ENCODE measurements around the gene HPRT1.

Gene HPRT1

DNA sequence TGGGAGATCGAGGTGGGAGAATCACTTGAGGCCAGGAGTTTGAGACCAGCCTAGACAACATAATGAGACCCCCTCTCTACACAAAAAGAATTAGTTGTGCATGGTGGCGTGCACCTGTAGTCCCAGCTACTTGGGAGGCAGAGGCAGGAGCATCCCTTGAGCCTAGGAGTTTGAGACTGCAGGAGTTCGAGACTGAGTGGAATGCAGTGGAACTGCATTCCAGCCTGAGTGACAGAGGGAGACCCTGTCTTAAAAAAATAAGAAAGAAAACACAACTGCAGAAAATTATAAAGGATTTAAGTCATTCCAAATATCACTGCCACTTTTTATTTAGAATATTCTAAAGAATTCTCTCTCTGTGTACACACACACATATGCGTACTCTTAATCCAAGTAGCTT, 18.4 kb downstream of the HPRT1 start:
- DNase-seq: no peak

DNA sequence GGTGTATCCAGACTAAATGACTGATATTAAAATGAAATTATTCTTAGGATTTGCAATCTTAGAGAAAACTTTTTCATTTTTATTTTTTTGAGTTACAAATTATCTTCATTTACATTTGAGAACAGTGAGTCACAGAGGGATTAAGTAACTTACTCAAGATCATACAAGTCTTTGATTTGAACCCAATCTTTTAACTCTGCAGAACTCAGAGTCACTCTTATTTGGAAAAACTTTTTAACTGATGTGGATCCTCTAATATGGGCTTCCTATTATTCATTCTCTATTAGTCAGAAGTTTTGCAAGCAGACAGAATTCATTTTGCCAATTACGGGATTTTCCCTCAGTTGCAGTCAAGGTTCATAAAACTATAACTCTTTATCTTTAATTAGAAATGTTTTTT, 20.1 kb downstream of the HPRT1 start:
- DNase-seq: no peak

DNA sequence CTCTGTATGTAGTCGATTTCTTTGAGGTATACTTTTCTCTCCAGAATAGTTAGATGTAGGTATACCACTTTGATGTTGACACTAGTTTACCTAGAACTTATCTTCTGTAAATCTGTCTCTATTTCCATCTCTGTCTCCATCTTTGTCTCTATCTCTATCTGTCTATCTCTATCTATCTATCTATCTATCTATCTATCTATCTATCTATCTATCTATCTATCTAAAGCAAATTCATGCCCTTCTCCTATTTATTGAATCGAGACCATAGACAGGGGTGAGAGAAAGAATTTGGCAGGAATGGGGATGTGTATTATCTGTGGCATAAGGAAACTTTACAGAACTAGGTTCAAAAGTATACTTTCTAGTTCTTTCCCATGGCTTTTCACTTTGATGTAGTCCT, 21.4 kb downstream of the HPRT1 start:
- no peak for DNase-seq

DNA sequence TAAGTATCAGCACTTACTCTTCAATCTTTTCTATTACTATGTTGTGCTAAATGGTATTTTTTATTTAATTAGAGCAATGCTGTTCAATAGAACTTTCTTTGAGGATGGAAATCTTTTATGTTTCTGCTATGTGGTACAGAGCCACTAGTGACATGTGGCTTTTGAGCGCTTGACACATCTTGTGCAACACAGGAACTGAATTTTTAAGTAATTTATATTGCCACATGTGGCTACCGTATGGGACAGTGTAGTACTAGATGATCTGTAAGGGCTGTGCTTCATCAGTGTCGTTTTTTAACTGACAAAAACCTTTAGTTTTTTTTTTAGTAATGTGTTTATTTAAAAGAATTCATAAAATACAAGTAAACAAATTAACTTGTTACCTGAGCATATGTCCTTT, 22.4 kb downstream of the HPRT1 start:
- DNase-seq: no peak

DNA sequence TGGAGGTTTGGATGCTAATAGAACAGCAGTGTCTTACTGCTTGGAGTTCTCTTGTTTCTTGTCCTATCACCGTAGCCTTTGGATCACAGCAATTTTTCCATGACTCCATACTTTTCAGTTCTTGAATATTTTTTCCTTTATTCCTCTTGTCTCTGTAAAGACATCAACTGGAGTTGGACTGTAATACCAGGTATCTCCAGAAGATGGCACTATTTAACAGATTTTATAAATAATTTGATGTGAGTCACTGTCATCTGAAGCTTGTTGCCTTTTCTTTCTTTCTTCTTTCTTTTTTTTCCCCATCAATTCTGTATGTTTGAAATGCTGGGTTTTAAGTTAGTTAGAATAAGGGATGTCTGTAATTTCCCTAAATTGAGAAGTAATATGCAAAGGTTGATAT, 24.1 kb downstream of the HPRT1 start:
- DNase-seq: peak; percentile 1

DNA sequence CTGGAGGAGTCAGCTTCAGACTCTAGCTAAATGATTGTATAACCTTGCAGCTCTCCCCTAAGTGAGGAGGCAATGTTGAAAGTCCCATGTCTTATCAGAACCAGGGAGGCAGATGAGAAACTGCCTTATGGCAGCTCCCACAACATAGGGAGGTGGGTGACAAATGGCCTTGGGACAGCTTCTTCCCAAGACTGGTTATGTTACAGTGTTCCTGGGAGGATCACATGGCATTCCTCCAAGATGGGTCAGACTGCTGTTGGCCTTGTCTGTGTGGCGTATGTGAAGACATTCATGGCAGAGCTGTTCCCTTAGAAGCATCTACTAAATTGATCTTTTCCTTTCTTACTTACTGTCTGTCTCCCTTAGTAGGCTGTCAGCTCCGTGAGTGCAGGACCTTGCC, 42.0 kb downstream of the HPRT1 start:
- no peak for DNase-seq

DNA sequence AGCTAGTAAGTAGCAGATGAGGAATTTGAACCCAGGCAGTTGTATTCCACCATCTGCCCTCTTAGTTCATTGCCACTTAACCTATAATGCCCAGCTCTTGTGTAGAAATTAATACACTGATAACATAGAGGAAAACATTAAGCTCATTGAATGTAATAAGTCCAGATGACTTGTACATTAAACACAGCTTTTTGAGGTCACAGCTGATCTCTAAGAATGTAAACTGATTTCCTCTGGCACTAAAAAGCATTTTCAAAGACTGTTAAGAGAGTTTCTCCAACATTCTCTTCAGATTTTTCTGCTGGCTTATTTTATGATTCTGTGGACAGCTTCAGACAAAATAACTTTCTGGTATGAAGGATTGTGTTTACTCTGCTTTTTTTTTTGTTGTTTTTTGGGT, 42.7 kb downstream of the HPRT1 start:
- DNase-seq: no peak

DNA sequence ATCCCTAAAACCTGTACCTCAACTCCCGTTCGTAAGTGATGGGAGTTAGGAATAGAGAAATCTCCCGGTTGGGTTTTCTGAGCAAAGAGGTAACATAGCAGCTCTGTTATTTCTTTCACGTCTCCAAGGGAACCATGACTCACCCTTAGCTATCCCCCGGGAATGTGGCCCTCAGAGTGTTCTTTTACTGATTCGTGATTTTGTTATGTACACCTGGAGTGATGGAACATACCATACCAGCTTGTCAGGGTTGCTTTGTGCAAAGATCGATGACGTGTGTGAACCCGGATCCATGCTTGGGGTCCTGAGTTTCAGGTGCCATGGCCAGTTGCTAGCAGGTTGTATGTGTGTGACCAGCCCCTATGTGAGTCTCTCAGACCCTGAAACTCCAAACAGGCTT, 52.6 kb downstream of the HPRT1 start:
- no peak for DNase-seq

DNA sequence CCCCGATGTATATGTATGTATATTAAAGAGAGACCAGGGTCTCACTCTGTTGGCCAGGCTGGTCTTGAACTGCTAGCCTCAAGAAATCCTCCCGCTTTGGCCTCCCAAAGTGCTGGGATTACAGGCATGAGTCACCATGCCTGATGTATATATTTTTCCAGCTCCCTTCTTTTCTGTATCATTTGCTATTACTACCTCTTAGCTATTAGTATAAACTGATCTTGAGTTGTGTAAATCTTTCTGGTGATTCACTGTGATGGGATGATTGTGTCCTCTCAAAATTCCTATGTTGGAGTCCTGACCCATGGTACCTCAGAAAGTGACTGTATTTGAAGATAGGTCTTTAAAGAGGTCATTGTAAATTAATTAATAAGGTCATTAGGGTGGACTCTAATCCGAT, 53.1 kb downstream of the HPRT1 start:
- DNase-seq: no peak

DNA sequence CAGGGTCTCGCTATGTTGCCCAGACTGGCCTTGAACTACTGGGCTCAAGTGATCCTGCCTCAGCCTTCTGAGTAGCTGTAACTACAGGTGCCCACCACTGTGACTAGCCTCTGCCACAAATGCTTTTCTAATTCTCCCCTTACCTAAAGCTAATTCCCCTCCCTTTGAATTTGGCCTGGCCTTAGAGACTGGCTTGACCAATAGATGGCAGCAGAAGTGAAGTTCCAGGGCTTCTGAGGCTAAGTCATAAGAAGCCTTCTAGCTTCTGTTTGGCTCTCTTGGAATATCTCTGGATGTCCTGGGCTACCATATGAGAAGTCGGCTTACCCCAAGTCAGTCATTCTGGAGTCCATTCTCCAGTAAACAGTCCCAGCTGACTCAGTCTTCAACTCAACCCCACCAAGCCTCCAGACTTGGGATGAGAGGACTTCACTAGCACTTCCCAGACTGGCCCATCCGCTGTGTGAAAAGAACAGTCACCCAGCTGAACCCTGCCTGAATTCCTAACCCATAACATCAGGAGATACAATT, 61.0 kb downstream of the HPRT1 start:
- no peak for DNase-seq

DNA sequence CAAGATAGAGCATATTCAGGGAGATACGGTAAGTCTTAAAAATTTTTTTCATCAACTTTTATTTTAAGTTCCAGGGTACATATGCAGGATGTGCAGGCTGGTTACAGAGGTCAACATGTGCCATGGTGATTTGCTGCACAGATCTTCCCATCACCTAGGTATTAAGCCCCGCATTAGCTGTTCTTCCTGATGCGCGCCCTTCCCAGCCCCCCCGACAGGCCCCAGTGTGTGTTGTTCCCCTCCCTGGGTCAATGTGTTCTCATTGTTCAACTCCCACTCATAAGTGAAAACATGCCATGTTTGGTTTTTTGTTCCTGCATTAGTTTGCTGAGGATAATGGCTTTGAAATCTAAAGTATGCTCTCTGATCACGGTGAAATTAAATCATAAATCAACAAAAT, 64.2 kb downstream of the HPRT1 start:
- no peak for DNase-seq

DNA sequence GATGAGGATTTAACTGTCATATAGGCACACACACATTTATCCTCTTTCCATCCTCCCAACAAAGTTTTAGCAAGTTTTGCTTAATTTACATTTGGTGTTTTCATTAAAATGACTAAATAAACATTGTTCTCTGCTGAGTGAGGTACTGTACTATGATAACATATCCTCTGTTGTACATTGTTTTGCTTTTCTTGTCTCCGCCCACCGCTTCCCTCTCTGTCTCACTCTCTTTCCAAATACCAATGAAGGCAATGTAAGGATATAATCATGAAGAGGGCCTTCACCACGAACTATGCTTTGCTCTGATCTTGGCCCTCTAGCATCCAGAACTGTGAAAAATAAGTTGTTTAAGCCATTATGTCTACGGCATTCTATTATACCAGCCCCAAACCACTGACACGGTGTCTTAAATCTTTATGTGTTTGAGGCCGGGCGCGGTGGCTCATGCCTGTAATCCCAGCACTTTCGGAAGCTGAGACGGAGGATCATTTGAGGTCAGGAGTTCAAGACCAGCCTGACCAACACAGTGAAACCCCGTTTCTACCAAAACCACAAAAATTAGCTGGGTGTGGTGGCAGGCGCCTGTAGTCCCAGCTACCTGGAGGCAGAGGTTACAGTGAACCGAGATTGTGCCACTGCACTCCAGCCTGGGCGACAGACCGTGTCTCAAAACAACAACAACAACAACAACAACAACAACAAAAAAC, 65.3 kb downstream of the HPRT1 start:
- no peak for DNase-seq

DNA sequence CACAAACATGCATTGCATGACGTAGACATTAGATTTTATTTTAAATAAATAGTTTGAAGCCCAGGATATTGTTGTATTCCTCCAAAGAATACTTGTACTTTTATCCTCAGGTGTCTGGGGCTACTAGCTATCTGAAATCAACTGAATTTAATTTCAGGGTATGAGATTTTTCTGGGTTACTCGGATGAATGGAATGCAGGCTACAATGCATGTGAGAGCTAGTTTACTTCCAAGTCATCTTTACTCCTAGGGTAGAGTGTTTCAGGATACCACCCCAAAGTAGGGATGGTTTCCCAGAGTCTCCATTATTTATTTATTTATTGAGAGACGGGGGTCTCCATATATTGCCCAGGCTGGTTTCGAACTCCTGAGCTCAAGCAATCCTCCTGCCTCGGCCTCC, 66.4 kb downstream of the HPRT1 start:
- no peak for DNase-seq

DNA sequence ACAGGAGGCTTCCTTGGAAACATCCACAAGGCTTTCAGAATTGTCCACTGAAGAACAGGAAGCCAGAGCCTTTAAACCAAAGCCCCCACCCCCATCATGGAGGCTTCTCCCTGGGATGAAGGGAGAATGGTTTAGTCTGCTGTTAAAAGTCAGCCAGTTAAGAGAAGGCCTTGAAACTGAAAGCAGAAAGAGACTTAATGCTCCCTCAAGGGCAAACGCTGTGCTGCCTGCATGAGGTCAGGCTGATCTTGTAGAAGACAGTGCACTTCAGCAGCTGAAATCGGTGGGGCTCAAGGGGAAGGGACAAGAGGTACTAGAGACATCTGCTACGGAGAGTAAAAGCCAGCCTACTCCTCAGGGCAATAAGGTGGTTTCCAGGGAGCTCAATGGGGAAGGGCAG, 69.0 kb downstream of the HPRT1 start:
- DNase-seq: no peak

DNA sequence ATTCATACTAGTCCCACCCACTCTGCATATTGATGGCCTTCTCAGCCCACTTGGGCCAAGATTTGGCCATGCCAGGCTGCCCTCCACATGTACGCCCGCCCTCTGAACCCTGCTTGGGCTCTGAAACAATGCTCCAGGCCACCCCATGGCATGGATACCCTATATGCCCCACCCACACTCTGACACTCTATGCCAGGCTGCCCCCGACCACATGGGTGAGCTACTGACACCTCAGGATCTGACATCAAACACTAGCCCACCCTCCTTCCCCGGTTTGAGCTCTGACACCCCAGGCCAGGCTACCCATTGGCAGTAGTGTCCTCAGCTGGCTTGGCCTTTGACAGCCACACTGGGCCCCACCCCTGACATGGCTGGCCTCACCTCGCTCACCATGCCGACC, 69.5 kb downstream of the HPRT1 start:
- no peak for DNase-seq

DNA sequence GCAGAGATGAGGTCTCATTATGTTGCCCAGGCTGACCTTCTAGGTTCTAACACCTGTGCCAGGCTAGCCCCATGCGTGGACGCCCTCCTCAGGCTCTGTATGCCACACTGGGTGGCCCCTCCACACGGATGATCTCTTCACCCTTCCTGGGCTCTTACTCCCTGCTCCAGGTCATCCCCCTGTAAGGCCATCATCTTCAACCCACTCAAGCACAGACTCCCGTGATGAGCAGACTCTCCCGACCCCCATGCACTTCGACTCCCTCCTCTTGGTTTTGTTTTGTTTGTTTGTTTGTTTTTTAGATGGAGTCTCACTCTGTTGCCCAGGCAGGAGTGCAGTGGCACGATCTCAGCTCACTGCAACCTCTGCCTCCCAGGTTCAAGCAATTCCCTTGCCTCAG, 70.9 kb downstream of the HPRT1 start:
- DNase-seq: no peak

DNA sequence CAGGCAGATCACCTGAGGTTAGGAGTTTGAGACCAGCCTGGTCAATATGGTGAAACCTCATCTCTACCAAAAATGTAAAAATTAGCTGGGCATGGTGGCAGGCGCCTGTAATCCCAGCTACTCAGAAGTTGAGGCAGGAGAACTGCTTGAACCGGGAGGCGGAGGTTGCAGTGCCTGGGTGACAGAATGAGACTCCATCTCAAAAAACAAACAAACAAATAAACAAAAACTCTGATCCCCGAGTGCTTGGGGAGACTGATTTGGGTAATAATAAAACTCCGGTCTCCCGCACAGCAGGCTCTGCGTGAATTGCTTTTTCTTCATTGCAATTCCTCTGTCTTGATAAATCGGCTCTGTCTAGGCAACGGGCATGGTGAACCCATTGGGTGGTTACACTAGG, 73.4 kb downstream of the HPRT1 start:
- no peak for DNase-seq

DNA sequence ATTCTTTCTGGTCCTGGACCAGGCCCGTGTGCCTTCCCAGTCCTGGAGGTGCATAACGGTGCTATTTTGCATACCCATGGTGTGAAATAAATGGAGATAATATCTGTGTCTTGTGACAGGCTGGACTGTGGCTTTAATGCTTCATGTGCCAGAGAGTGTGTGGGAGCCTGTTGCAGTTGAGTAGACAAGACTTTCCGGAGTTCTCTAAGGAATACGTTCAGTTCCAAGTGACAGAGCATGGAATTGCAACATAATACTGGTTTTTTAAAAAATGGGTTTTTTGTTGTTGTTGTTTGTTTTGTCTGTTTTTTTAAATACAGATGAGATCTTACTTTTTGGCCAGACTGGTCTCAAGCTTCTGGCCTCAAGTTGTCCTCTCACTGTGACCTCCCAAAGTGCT, 74.0 kb downstream of the HPRT1 start:
- no peak for DNase-seq

DNA sequence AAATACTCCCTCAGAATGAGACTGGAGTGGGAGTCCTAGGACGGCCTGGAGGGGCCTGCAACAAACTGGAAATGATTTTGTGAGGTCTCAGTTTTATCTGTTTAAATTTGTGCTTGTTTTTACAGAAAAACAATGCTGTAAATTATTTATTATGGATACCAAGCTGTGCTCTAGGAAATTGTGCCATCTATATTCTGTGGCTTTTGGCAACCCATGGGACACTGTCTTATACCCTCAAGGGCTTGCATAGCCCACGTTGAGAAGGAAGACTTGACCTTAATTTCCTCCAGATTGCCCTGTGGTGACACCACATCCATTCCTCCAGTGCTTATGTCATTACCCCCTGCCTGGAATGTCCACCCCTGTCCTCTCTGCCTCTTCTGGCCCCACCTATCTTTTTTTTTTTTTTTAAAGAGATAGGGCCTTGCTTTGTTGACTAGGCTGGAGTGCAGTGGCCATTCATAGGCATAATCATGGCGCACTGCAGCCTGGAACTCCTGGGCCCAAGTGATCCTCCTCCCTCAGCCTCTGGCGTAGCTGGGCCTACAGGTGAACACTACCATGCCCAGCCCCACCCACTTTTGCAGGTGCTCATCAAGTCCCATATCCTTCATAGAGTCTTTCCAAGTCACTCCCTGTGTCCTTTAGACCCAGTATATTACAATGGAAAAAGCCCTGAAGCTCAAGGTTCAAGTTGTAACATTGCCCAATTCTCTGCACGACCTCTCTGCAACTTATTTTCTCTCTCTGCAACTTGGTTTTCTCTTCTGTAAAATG, 77.4 kb downstream of the HPRT1 start:
- DNase-seq: no peak

DNA sequence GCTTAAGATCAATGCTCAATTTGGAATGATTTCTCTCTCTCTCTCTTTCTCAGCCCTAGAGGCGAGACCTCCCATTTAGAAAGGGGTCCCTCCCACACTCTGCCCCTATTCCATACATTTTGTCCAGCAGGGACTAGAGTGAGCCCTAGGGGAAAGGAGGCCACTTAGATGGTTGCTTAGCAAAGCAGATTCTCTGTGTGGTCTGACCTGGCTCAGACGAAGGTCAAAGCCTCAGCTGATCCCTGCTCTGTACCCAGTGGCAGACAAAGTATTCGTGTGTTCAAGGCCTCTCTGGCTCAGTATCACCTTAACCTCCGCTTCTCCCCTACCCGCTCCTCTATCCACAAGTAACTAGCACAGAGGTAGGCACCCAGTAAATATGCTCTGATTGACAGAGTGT, 78.4 kb downstream of the HPRT1 start:
- DNase-seq: no peak

DNA sequence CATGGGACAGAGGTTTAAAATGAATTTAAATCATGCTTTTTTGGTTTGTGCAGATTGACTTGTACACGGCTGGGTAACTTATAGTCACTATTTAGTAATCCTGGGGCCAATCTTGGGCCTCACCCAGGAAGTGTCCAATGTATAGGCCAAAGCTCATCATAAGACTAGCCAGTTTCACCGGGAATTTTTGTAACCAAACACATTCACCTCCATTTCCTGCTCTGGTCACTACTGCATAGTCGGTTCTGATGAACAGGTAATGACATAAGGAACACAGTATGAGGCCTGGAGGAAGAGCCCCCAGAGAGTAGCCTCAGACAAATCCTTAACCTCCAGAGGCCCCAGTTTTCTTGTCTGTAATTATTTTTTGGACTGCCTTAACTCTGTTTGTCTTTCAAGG, 81.9 kb downstream of the HPRT1 start:
- no peak for DNase-seq

DNA sequence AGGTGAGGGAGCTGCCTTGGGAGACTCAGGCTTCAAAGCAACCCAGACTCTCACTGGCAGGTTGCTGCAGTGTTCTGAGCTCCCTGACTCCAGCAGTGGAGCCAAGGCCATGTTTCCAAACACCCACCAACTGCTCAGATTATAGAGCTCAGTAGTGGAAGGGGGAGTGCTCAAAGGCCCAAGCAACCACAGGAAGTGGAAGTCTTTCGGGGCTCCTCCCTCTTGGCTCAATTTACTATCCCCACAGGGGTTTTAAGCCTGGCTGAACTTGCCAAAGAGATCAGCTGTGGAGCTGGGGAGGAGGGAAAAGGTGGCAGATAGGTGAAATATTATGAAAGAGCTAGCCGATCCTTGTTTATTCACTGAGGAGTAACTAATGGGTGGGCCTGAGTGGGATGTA, 82.5 kb downstream of the HPRT1 start:
- DNase-seq: no peak

DNA sequence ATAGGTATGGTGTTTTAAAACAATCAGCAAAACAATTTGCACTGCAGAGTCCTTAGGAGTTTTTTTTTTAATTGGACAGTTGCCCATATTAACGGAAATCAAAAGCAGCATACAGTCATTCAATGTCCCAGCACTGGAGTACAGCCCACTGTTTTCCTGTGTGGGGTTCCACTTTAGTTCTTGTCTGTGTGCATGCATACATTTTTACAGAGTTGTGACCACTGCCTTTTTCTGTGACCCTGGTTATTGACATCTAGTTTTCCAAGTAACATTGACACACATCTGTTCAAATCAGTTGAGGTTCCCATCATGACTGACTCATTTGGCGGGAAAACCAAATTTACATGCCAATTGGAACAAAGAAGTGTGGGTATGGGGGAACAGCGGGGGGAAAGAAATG, 83.3 kb downstream of the HPRT1 start:
- no peak for DNase-seq

DNA sequence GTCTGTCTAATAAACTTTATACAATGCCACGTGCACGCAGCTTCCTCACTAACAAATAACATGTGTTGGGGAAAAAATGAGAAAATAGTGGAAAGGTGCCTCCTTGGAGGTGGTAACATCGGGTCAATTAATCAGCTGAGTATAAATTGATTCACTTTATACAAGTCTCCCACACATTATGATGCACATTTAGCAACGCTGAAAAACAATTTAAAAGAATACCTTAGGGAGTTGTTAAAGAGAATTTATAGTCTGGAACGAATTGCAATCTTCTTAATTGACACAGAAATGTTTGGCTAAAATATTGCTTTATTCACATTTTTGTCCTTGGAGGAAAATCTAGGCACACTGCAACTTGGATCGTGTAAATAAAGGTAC, 84.2 kb downstream of the HPRT1 start:
- DNase-seq: no peak

Data from NCI-H1417 treated with DMSO at 0.1 percent for 48 hours (cell line).